Activated CD4-positive, alpha-beta T cell treated with anti-CD3 and anti-CD28 coated beads, Interleukin-2, amount 50 U/mL, for 1 hour (primary cell): ENCODE measurements around the gene IDI2.

Experiments
- DNase-seq: peaks from one replicate; pipeline ENCODE4 v3.0.0-alpha.2; 2020

IDI2 gene

GRCh38 chr10:1003884-1004670 is 21.6 kb downstream of the IDI2 start:
- no peak for DNase-seq

- DNase-seq = no peak
Observed at GRCh38 chr10:1002425-1003006, 23.1 kb downstream of the IDI2 start.

GRCh38 chr10:997266-998022 is 28.2 kb downstream of the IDI2 start:
- no peak for DNase-seq

GRCh38 chr10:996031-996430 is 29.6 kb downstream of the IDI2 start:
- no peak for DNase-seq

GRCh38 chr10:995559-995926 is 30.1 kb downstream of the IDI2 start:
- no peak for DNase-seq

GRCh38 chr10:994836-995558 is 30.7 kb downstream of the IDI2 start:
- DNase-seq = no peak

- DNase-seq = no peak
Observed at GRCh38 chr10:992871-993270, 32.8 kb downstream of the IDI2 start.

GRCh38 chr10:992467-992866 is 33.2 kb downstream of the IDI2 start:
- DNase-seq = no peak

- DNase-seq = no peak
Observed at GRCh38 chr10:990808-991207, 34.9 kb downstream of the IDI2 start.

GRCh38 chr10:988667-989545 is 36.8 kb downstream of the IDI2 start:
- no peak for DNase-seq

- peak; percentile 96 for DNase-seq
Observed at GRCh38 chr10:987870-988666, 37.6 kb downstream of the IDI2 start, which contains the start of gene GTPBP4. GTPBP4 (plus strand) TSS chr10:988434; CDS start chr10:988480, 46 bp downstream.

- DNase-seq = no peak
Observed at GRCh38 chr10:987620-987869, 38.1 kb downstream of the IDI2 start.

- no peak for DNase-seq
Observed at GRCh38 chr10:986881-987619, 38.6 kb downstream of the IDI2 start.

- DNase-seq = no peak
Observed at GRCh38 chr10:986137-986825, 39.4 kb downstream of the IDI2 start.

GRCh38 chr10:985361-985760 is 40.3 kb downstream of the IDI2 start:
- no peak for DNase-seq

- DNase-seq = no peak
Observed at GRCh38 chr10:983971-984655, 41.5 kb downstream of the IDI2 start.

GRCh38 chr10:983401-983800 is 42.3 kb downstream of the IDI2 start:
- DNase-seq = no peak

- no peak for DNase-seq
Observed at GRCh38 chr10:980468-981093, 45.1 kb downstream of the IDI2 start.

GRCh38 chr10:978826-979421 is 46.7 kb downstream of the IDI2 start:
- DNase-seq = no peak
